GM20000 (cell line): ENCODE measurements around the gene C4orf51.

Experiments used
- DNase-seq: peaks from one replicate; pipeline ENCODE4 v3.0.0; 2012; ENCODE audit warnings: low spot score
- TF ChIP-seq, protein P1 (sequence below): IDR thresholded peaks from 2 replicates; pipeline ENCODE4 v1.5.1; 2012; ENCODE audit warnings: mild to moderate bottlenecking, control low read depth; ENCODE audit errors: extremely low read depth, missing control alignments

The C4orf51 gene

DNA sequence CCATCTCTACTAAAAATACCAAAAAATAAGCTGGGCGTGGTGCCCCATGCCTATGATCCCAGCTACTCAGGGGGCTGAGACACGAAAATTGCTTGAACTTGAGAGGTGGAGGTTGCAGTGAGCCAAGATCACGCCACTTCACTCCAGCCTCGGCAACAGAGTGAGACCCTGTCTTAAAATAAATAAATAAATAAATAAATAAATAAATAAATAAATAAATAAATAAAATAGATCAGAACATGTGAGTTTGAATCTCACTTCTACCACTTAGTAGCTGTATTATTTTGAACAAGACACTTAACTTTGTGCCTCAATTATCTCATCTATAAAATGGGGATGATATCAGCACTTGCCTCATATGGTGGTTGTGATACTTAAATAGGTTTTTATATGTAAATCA, 90.2 kb downstream of the C4orf51 start:
- TF ChIP-seq, protein P1, sequence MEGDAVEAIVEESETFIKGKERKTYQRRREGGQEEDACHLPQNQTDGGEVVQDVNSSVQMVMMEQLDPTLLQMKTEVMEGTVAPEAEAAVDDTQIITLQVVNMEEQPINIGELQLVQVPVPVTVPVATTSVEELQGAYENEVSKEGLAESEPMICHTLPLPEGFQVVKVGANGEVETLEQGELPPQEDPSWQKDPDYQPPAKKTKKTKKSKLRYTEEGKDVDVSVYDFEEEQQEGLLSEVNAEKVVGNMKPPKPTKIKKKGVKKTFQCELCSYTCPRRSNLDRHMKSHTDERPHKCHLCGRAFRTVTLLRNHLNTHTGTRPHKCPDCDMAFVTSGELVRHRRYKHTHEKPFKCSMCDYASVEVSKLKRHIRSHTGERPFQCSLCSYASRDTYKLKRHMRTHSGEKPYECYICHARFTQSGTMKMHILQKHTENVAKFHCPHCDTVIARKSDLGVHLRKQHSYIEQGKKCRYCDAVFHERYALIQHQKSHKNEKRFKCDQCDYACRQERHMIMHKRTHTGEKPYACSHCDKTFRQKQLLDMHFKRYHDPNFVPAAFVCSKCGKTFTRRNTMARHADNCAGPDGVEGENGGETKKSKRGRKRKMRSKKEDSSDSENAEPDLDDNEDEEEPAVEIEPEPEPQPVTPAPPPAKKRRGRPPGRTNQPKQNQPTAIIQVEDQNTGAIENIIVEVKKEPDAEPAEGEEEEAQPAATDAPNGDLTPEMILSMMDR, result no peak
- no peak for DNase-seq

GRCh38 chr4:145772347-145772746, 92.4 kb downstream of the C4orf51 start:
- DNase-seq, result no peak
- TF ChIP-seq, protein P1, result no peak

DNA sequence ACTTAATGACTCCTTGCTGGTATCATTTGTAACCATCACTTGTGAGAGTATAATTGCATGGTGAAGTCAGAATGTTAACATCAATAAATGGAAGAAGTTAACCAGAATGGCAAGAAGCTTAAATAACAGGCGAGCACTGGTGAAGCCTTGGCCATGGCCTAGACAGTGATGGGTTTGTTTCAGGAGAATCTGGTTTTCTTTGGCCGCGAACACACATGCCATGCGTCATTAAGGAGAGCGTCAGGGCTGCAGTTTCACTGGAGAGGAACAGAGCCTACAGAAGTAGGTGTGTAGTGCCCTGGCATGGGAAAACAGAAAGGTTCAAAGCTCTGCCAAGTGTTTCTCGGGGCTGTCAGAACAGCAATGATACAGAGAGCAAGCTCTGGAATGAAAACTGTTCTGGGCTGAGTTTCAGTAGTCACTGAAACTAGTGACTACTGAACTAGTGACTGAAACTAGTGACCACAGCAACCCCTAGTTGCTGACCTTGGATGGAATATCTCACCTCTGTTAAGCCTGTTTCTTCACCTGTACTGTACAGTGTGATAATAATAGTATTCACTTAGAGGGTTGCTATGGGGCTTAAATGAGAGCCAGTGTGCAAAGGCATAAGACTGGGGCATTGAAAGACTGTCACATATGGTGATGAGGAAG, 93.8 kb downstream of the C4orf51 start:
- peak; percentile 38 for DNase-seq
- TF ChIP-seq, protein P1, result no peak

- DNase-seq, result no peak
- TF ChIP-seq, protein P1, result no peak
Observed at GRCh38 chr4:145774473-145774872, 94.5 kb downstream of the C4orf51 start.

GRCh38 chr4:145775406-145775805, 95.5 kb downstream of the C4orf51 start:
- no peak for DNase-seq
- TF ChIP-seq, protein P1, result no peak

GRCh38 chr4:145776208-145776607, 96.3 kb downstream of the C4orf51 start:
- TF ChIP-seq, protein P1, result no peak
- DNase-seq, result no peak

- TF ChIP-seq, protein P1, result no peak
- DNase-seq, result no peak
Observed at GRCh38 chr4:145779319-145779801, 99.4 kb downstream of the C4orf51 start.
